Activated T-helper 17 cell treated with anti-CD3 and anti-CD28 coated beads, Interleukin-2, amount 50 U/mL, for 72 hours (primary cell): ENCODE results near the gene ARID3C. TPM values are rescaled to one million over a fixed set of nuclear protein-coding genes. Genes with fewer than 3 reads are reported as not detected.

Source experiments
- ATAC-seq: fragments of 150-1000 bp; cut with Tn5 transposase; replicated peaks from 2 replicates; pipeline ENCODE4 v1.10.0; 2021; ENCODE audit warnings: mild to moderate bottlenecking, moderate library complexity
- H3K27ac Mint-ChIP-seq: one replicate; pipeline ENCODE4 v1.8.0; 2022; ENCODE audit warnings: mixed read lengths
- H3K27me3 Mint-ChIP-seq: one replicate; pipeline ENCODE4 v1.8.0; 2022; ENCODE audit warnings: mixed read lengths
- H3K36me3 Mint-ChIP-seq: one replicate; pipeline ENCODE4 v1.8.0; 2022; ENCODE audit warnings: low read depth, mild to moderate bottlenecking, mixed read lengths
- H3K4me1 Mint-ChIP-seq: one replicate; pipeline ENCODE4 v1.8.0; 2022; ENCODE audit warnings: mixed read lengths
- H3K4me3 Mint-ChIP-seq: one replicate; pipeline ENCODE4 v1.8.0; 2022; ENCODE audit warnings: mild to moderate bottlenecking, mixed read lengths
- H3K9me3 Mint-ChIP-seq: one replicate; pipeline ENCODE4 v1.8.0; 2022; ENCODE audit warnings: mixed read lengths
- total RNA-seq, 2 donors: library from RNA; stranded (reverse); gene quantifications; one replicate each; pipeline ENCODE4 v1.2.3, GENCODE V29; 2022

ARID3C gene
- total RNA-seq, result under 1 TPM; 0.17 to 0.42 TPM

- peaks cover 45% of the 10 kb centered on the region for H3K27me3 Mint-ChIP-seq
Observed at GRCh38 chr9:34628656-34629490, at the start of gene ARID3C. Gene ARID3C, minus strand, starts transcription at chr9:34629066. Its CDS starts 1,052 bp downstream, at chr9:34628014.

GRCh38 chr9:34675869-34676268, 47.0 kb upstream of the ARID3C start:
- H3K4me1 Mint-ChIP-seq, result peaks cover 5% of the 10 kb centered on the region
- no peak overlapping the region for H3K4me3 Mint-ChIP-seq
- H3K27ac Mint-ChIP-seq, result no peak overlapping the region
- no peak for ATAC-seq
- H3K9me3 Mint-ChIP-seq, result no peaks in the 10 kb centered on the region
- H3K36me3 Mint-ChIP-seq, result no peaks in the 10 kb centered on the region
- no peaks in the 10 kb centered on the region for H3K27me3 Mint-ChIP-seq

More at GRCh38 chr9:34628656-34629490, at the start of gene ARID3C:
- Mint-ChIP-seq H3K9me3 (no peaks in the 10 kb centered on the region), H3K4me3 (peak within 1 kb of the TSS; percentile 72), H3K36me3 (no peaks in the 10 kb centered on the region), H3K4me1 (peaks cover 12% of the 10 kb centered on the region), H3K27ac (no peak within 1 kb of the TSS)
- ATAC-seq, result peak; percentile 88

- no peaks in the 10 kb centered on the region for H3K27me3 Mint-ChIP-seq
- H3K36me3 Mint-ChIP-seq, result no peaks in the 10 kb centered on the region
- no peak overlapping the region for H3K4me3 Mint-ChIP-seq
- peak; percentile 57 for ATAC-seq
- H3K27ac Mint-ChIP-seq, result no peak overlapping the region
- H3K4me1 Mint-ChIP-seq, result peaks cover 5% of the 10 kb centered on the region
- no peaks in the 10 kb centered on the region for H3K9me3 Mint-ChIP-seq
Observed at GRCh38 chr9:34675048-34675714, 46.3 kb upstream of the ARID3C start.

- H3K36me3 Mint-ChIP-seq, result no peaks in the 10 kb centered on the region
- no peak overlapping the region for H3K27ac Mint-ChIP-seq
- H3K9me3 Mint-ChIP-seq, result peaks cover 4% of the 10 kb centered on the region
- H3K4me1 Mint-ChIP-seq, result peaks cover 5% of the 10 kb centered on the region
- ATAC-seq, result no peak
- no peak overlapping the region for H3K4me3 Mint-ChIP-seq
- H3K27me3 Mint-ChIP-seq, result no peaks in the 10 kb centered on the region
Observed at GRCh38 chr9:34674440-34674839, 45.6 kb upstream of the ARID3C start.

GRCh38 chr9:34671307-34671706, 42.4 kb upstream of the ARID3C start:
- H3K9me3 Mint-ChIP-seq, result peaks cover 11% of the 10 kb centered on the region
- peaks cover 5% of the 10 kb centered on the region for H3K4me1 Mint-ChIP-seq
- H3K27ac Mint-ChIP-seq, result no peak overlapping the region
- H3K36me3 Mint-ChIP-seq, result peaks cover 5% of the 10 kb centered on the region
- no peaks in the 10 kb centered on the region for H3K27me3 Mint-ChIP-seq
- H3K4me3 Mint-ChIP-seq, result no peak overlapping the region
- no peak for ATAC-seq

GRCh38 chr9:34669809-34670562, 41.1 kb upstream of the ARID3C start:
- peaks cover 5% of the 10 kb centered on the region for H3K4me1 Mint-ChIP-seq
- no peaks in the 10 kb centered on the region for H3K27me3 Mint-ChIP-seq
- peaks cover 11% of the 10 kb centered on the region for H3K9me3 Mint-ChIP-seq
- H3K27ac Mint-ChIP-seq, result no peak overlapping the region
- no peak for ATAC-seq
- H3K4me3 Mint-ChIP-seq, result no peak overlapping the region
- H3K36me3 Mint-ChIP-seq, result peaks cover 5% of the 10 kb centered on the region

GRCh38 chr9:34665381-34666250, 36.8 kb upstream of the ARID3C start:
- Mint-ChIP-seq H3K36me3 (peaks cover 8% of the 10 kb centered on the region), H3K4me3 (peak overlapping the region; percentile 89), H3K27ac (peak overlapping the region; percentile 90), H3K27me3 (no peaks in the 10 kb centered on the region), H3K9me3 (peaks cover 11% of the 10 kb centered on the region), H3K4me1 (peaks cover 32% of the 10 kb centered on the region)
- peak; percentile 81 for ATAC-seq

- H3K4me1 Mint-ChIP-seq, result peaks cover 36% of the 10 kb centered on the region
- ATAC-seq, result peak; percentile 30
Observed at GRCh38 chr9:34665067-34665380, 36.2 kb upstream of the ARID3C start.

GRCh38 chr9:34664281-34665066, 35.6 kb upstream of the ARID3C start:
- H3K4me3 Mint-ChIP-seq, result peak overlapping the region; percentile 89
- peaks cover 8% of the 10 kb centered on the region for H3K9me3 Mint-ChIP-seq
- peaks cover 14% of the 10 kb centered on the region for H3K36me3 Mint-ChIP-seq
- ATAC-seq, result peak; percentile 55
- H3K27ac Mint-ChIP-seq, result peak overlapping the region; percentile 79
- H3K4me1 Mint-ChIP-seq, result peaks cover 36% of the 10 kb centered on the region
- H3K27me3 Mint-ChIP-seq, result no peaks in the 10 kb centered on the region

More at GRCh38 chr9:34665067-34665380, 36.2 kb upstream of the ARID3C start:
- Mint-ChIP-seq H3K9me3 (peaks cover 11% of the 10 kb centered on the region), H3K36me3 (peaks cover 14% of the 10 kb centered on the region), H3K27me3 (no peaks in the 10 kb centered on the region), H3K4me3 (peak overlapping the region; percentile 89), H3K27ac (peak overlapping the region; percentile 79)

- H3K4me1 Mint-ChIP-seq, result peaks cover 36% of the 10 kb centered on the region
- H3K27me3 Mint-ChIP-seq, result no peaks in the 10 kb centered on the region
- peaks cover 9% of the 10 kb centered on the region for H3K36me3 Mint-ChIP-seq
- ATAC-seq, result no peak
- H3K4me3 Mint-ChIP-seq, result peak overlapping the region; percentile 89
- H3K9me3 Mint-ChIP-seq, result no peaks in the 10 kb centered on the region
- peak overlapping the region; percentile 79 for H3K27ac Mint-ChIP-seq
Observed at GRCh38 chr9:34663303-34663605, 34.4 kb upstream of the ARID3C start.

- Mint-ChIP-seq H3K9me3 (no peaks in the 10 kb centered on the region), H3K36me3 (peaks cover 9% of the 10 kb centered on the region), H3K27ac (peak within 1 kb of the TSS; percentile 79), H3K4me3 (peak within 1 kb of the TSS; percentile 89), H3K27me3 (no peaks in the 10 kb centered on the region), H3K4me1 (peaks cover 36% of the 10 kb centered on the region)
- no peak for ATAC-seq
Observed at GRCh38 chr9:34662526-34663302, 33.8 kb upstream of the ARID3C start, which contains the start of gene CCL27. Gene CCL27, minus strand, starts transcription at chr9:34662657. Its CDS starts 24 bp downstream, at chr9:34662633.

GRCh38 chr9:34659592-34660253, 30.9 kb upstream of the ARID3C start:
- Mint-ChIP-seq H3K4me1 (peaks cover 41% of the 10 kb centered on the region), H3K27ac (no peak overlapping the region), H3K27me3 (no peaks in the 10 kb centered on the region), H3K36me3 (peaks cover 9% of the 10 kb centered on the region), H3K4me3 (no peak overlapping the region), H3K9me3 (no peaks in the 10 kb centered on the region)
- peak; percentile 24 for ATAC-seq
